ENCODE measurements around the gene UBA52. TPM values are rescaled to one million over a fixed set of nuclear protein-coding genes. Genes with fewer than 3 reads are reported as not detected.

The UBA52 gene
- total RNA-seq, 2 experiments from 2014 or later: 1,452 to 1,556 TPM

DNA sequence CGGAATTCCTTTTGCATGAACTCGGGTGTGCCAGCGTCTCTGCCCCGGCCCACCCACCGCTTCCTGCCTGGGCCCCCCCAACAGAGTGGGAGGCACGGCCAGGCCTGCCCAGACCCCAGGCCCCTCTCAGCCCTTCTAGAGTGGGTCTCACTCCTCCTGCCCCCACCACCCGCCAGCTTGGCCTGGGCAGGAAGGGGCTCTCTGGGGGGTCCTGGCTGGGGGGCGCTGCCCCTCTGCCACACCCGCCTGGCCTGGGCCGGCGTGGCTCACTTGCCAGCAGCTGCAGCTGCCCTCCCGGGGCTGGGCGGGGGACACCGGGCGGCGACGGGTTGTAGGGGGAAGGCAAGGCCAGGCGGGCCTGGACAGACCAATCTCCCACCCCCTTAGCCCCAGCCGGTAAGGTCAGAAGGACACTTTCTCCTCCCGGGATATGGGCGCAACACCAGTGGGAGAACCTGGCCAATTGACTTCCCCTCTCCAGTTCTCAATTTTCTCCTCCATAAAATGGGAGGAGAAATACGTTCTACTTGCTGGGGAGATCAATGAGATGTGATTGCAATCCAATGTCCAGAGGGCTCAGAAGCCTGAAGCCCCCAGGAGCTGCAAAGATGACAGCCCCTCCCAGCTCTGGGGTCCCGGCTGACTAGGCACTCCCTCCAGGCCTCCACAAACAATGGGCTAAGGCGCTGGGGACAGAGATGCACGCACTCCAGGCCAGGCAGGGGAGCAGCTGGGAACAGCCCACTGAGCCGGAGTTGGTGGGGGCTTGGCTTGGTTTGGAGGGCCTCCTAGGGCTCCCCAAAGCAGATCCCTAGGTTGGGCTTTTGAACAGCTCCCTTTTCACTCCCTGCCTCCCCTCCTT, 32.5 kb downstream of the UBA52 start:
- Mint-ChIP-seq H3K27ac (no peak overlapping the region), H3K4me3 (no peak overlapping the region), H3K4me1 (ENCODE audit: low read depth) (peaks cover 7% of the 10 kb centered on the region), H3K36me3 (ENCODE audit: low read depth) (no peaks in the 10 kb centered on the region), H3K27me3 (ENCODE audit: low read depth) (peaks cover 55% of the 10 kb centered on the region), H3K9me3 (ENCODE audit: insufficient read depth) (no peaks in the 10 kb centered on the region)
- ChIA-PET CTCF (no interaction called here), POLR2A (interaction anchor here (0.5 to 0.6 kb wide), 2 partner anchors 381 to 463 kb away, joined by 3 read pairs; no protein-coding TSS in a partner anchor)
- DNase-seq (no peak), ATAC-seq (no peak)

DNA sequence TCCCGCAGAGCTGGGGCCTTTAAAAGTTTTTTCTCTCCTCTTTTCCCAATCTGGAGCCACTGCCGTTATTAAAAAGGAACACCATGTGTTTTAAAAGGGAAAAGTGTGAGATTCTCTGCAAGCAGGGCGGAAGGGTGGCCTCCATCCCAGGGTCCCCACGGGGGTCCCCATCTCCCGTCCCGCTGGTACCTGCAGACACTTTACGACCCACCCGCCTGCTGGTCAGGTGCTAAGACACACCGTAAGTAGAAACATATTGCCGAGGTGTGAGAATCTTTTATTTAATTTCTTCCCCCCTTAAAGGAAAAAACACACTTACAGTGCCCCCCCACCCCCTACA, 33.1 kb downstream of the UBA52 start:
- DNase-seq (no peak), ATAC-seq (no peak)
- ChIA-PET CTCF (no interaction called here), POLR2A (interaction anchor here (0.5 to 0.6 kb wide), 2 partner anchors 382 to 463 kb away, joined by 3 read pairs; no protein-coding TSS in a partner anchor)
- H3K27ac Mint-ChIP-seq: no peak overlapping the region
- H3K9me3 Mint-ChIP-seq (ENCODE audit: insufficient read depth): no peaks in the 10 kb centered on the region
- H3K27me3 Mint-ChIP-seq (ENCODE audit: low read depth): peaks cover 61% of the 10 kb centered on the region
- H3K4me3 Mint-ChIP-seq: no peak overlapping the region
- H3K36me3 Mint-ChIP-seq (ENCODE audit: low read depth): no peaks in the 10 kb centered on the region
- H3K4me1 Mint-ChIP-seq (ENCODE audit: low read depth): peaks cover 7% of the 10 kb centered on the region

DNA sequence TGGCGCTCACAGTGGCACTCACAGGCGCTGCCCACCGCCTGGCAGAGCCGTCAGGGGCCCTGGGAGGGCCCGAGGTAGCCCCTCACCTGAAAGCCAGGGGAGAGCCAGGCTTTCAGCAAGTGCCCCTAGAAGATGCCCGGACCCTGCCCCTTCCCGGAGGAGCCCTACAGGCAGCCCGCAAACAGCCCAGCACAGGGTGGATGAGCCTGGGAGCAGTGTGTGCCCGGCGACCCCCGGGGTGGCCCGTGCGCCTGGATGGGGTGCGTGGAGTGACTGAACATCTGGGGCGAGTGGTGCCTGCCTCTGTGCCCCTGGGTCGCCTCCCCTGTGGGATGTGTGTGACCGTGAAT, 33.5 kb downstream of the UBA52 start:
- DNase-seq: no peak
- Mint-ChIP-seq H3K27ac (no peak overlapping the region), H3K4me3 (no peak overlapping the region), H3K4me1 (ENCODE audit: low read depth) (peaks cover 7% of the 10 kb centered on the region), H3K9me3 (ENCODE audit: insufficient read depth) (no peaks in the 10 kb centered on the region), H3K27me3 (ENCODE audit: low read depth) (peaks cover 65% of the 10 kb centered on the region), H3K36me3 (ENCODE audit: low read depth) (no peaks in the 10 kb centered on the region)
- POLR2A ChIA-PET: no interaction called here
- ATAC-seq: no peak
- CTCF ChIA-PET: no interaction called here

GRCh38 chr19:18605546-18606280, 34.1 kb downstream of the UBA52 start:
- ChIA-PET POLR2A (no interaction called here), CTCF (no interaction called here)
- Mint-ChIP-seq H3K4me3 (no peak overlapping the region), H3K36me3 (ENCODE audit: low read depth) (no peaks in the 10 kb centered on the region), H3K27ac (no peak overlapping the region), H3K4me1 (ENCODE audit: low read depth) (peaks cover 7% of the 10 kb centered on the region), H3K27me3 (ENCODE audit: low read depth) (peaks cover 69% of the 10 kb centered on the region), H3K9me3 (ENCODE audit: insufficient read depth) (no peaks in the 10 kb centered on the region)
- no peak for DNase-seq
- no peak for ATAC-seq

- Mint-ChIP-seq H3K36me3 (ENCODE audit: low read depth) (no peaks in the 10 kb centered on the region), H3K4me1 (ENCODE audit: low read depth) (peaks cover 12% of the 10 kb centered on the region), H3K27ac (no peak within 1 kb of the TSS), H3K9me3 (ENCODE audit: insufficient read depth) (no peaks in the 10 kb centered on the region), H3K4me3 (no peak within 1 kb of the TSS), H3K27me3 (ENCODE audit: low read depth) (peaks cover 72% of the 10 kb centered on the region)
- DNase-seq (no peak), ATAC-seq (no peak)
- ChIA-PET CTCF (no interaction called here), POLR2A (no interaction called here)
Observed at GRCh38 chr19:18606281-18607225, 34.9 kb downstream of the UBA52 start, which contains the start of gene CRLF1. TSS of gene CRLF1 (minus strand) at chr19:18606799. CDS start at chr19:18606656, 143 bp downstream.

GRCh38 chr19:18607226-18608101, 35.8 kb downstream of the UBA52 start:
- H3K36me3 Mint-ChIP-seq (ENCODE audit: low read depth): no peaks in the 10 kb centered on the region
- H3K9me3 Mint-ChIP-seq (ENCODE audit: insufficient read depth): no peaks in the 10 kb centered on the region
- peaks cover 17% of the 10 kb centered on the region for H3K4me1 Mint-ChIP-seq (ENCODE audit: low read depth)
- DNase-seq (no peak), ATAC-seq (no peak)
- H3K27ac Mint-ChIP-seq: no peak overlapping the region
- H3K27me3 Mint-ChIP-seq (ENCODE audit: low read depth): peaks cover 73% of the 10 kb centered on the region
- no peak overlapping the region for H3K4me3 Mint-ChIP-seq
- CTCF ChIA-PET: no interaction called here
- POLR2A ChIA-PET: no interaction called here

- H3K27ac Mint-ChIP-seq: no peak overlapping the region
- H3K27me3 Mint-ChIP-seq (ENCODE audit: low read depth): peaks cover 69% of the 10 kb centered on the region
- H3K36me3 Mint-ChIP-seq (ENCODE audit: low read depth): no peaks in the 10 kb centered on the region
- ChIA-PET POLR2A (no interaction called here), CTCF (no interaction called here)
- H3K9me3 Mint-ChIP-seq (ENCODE audit: insufficient read depth): no peaks in the 10 kb centered on the region
- no peak for ATAC-seq
- H3K4me1 Mint-ChIP-seq (ENCODE audit: low read depth): peaks cover 17% of the 10 kb centered on the region
- no peak for DNase-seq
- no peak overlapping the region for H3K4me3 Mint-ChIP-seq
Observed at GRCh38 chr19:18608102-18608804, 36.6 kb downstream of the UBA52 start.

- Mint-ChIP-seq H3K4me3 (no peak overlapping the region), H3K27ac (no peak overlapping the region), H3K36me3 (ENCODE audit: low read depth) (no peaks in the 10 kb centered on the region), H3K9me3 (ENCODE audit: insufficient read depth) (no peaks in the 10 kb centered on the region), H3K4me1 (ENCODE audit: low read depth) (peaks cover 18% of the 10 kb centered on the region), H3K27me3 (ENCODE audit: low read depth) (peaks cover 75% of the 10 kb centered on the region)
- CTCF ChIA-PET: interaction anchor here (0.7 kb wide), 1 partner anchor 238 kb away, joined by 3 read pairs; no protein-coding TSS in a partner anchor
- POLR2A ChIA-PET: no interaction called here
- DNase-seq (no peak), ATAC-seq (no peak)
Observed at GRCh38 chr19:18608805-18609716, 37.4 kb downstream of the UBA52 start.

GRCh38 chr19:18609717-18610051, 38.0 kb downstream of the UBA52 start:
- Mint-ChIP-seq H3K4me3 (no peak overlapping the region), H3K36me3 (ENCODE audit: low read depth) (no peaks in the 10 kb centered on the region), H3K4me1 (ENCODE audit: low read depth) (peaks cover 18% of the 10 kb centered on the region), H3K27me3 (ENCODE audit: low read depth) (peaks cover 76% of the 10 kb centered on the region), H3K27ac (no peak overlapping the region), H3K9me3 (ENCODE audit: insufficient read depth) (no peaks in the 10 kb centered on the region)
- ChIA-PET POLR2A (no interaction called here), CTCF (interaction anchor here (0.7 kb wide), 1 partner anchor 238 kb away, joined by 3 read pairs; no protein-coding TSS in a partner anchor)
- ATAC-seq: no peak
- DNase-seq: no peak

DNA sequence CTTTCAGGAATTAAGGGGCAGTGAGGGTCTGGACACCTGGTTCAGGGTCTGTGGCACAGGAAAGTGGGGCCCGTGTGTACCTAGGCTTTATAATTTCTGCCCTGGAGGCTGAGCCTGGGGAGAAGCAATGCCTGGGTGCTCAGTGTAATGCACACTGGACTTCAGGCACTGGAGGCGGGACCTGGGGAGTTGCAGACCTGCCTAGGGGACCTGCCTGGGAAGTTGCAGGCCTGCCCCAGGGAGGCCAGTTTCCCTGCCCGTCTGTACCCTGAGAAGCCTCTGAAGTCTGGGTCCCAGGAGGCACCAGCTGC, 38.5 kb downstream of the UBA52 start:
- Mint-ChIP-seq H3K4me3 (no peak overlapping the region), H3K36me3 (ENCODE audit: low read depth) (no peaks in the 10 kb centered on the region), H3K27ac (no peak overlapping the region), H3K9me3 (ENCODE audit: insufficient read depth) (no peaks in the 10 kb centered on the region), H3K4me1 (ENCODE audit: low read depth) (peaks cover 18% of the 10 kb centered on the region), H3K27me3 (ENCODE audit: low read depth) (peaks cover 76% of the 10 kb centered on the region)
- CTCF ChIA-PET: interaction anchor here (0.7 kb wide), 1 partner anchor 237 kb away, joined by 3 read pairs; no protein-coding TSS in a partner anchor
- POLR2A ChIA-PET: no interaction called here
- DNase-seq (no peak), ATAC-seq (no peak)

Data from activated CD8-positive, alpha-beta T cell treated with anti-CD3 and anti-CD28 coated beads, Interleukin-2, amount 10 ng/mL, durations not matched to agents 7 days and 5 days (primary cell).